SU-DHL-6 (cell line): Measurements from ENCODE around the gene C19orf85.

ENCODE experiments used
- EZH2phosphoT487 ChIP-seq: fragments of 200-600 bp; sonication (generic), shearing (Covaris generic); conservative IDR thresholded peaks from 2 replicates; pipeline ENCODE4 v1.6.1; 2018; ENCODE audit warnings: mild to moderate bottlenecking, antibody characterized with exemption, low read length, moderate library complexity, mixed read lengths
- TF ChIP-seq, protein P1 (sequence below): fragments of 200-600 bp; sonication (generic); IDR thresholded peaks from one replicate; pipeline ENCODE4 v1.5.1; 2017; ENCODE audit warnings: antibody characterized with exemption, mild to moderate bottlenecking, low read length, moderate library complexity; ENCODE audit not compliant: insufficient read depth, poor library complexity, severe bottlenecking

DNA sequence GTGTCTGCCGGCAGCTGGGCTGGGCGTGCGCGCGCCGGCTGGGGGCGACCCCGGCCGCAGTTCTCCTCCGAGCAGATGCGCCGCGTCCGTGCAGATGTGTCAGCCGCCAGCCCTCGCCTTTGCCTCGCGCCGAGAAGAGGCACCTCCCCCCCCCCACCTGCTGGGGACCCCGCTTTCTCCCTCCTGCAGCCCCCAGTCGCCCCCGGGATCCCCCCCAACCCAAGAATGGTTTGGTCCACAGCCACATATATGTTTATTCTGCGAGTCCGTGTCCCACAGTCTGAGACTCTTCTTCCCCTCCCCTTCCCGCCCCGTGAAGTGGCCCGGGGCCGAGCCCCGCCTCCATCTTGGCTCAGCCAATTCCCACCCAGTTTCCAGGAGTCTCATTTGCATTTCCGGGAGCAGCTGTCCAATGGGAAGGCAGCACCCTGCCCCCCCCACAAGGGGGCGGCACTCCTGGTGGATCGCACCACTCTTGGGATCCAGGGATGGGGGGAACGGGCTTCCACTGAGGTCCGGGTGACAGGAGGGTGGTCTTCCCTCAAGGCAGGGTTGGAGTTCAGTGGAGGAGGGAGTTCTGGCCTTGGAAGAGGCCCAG is 11.7 kb downstream of the C19orf85 start:
- TF ChIP-seq, protein P1, sequence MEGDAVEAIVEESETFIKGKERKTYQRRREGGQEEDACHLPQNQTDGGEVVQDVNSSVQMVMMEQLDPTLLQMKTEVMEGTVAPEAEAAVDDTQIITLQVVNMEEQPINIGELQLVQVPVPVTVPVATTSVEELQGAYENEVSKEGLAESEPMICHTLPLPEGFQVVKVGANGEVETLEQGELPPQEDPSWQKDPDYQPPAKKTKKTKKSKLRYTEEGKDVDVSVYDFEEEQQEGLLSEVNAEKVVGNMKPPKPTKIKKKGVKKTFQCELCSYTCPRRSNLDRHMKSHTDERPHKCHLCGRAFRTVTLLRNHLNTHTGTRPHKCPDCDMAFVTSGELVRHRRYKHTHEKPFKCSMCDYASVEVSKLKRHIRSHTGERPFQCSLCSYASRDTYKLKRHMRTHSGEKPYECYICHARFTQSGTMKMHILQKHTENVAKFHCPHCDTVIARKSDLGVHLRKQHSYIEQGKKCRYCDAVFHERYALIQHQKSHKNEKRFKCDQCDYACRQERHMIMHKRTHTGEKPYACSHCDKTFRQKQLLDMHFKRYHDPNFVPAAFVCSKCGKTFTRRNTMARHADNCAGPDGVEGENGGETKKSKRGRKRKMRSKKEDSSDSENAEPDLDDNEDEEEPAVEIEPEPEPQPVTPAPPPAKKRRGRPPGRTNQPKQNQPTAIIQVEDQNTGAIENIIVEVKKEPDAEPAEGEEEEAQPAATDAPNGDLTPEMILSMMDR: no peak
- no peak for TF ChIP-seq EZH2phosphoT487
